Breast epithelium (tissue), 4 donors: ENCODE measurements around the gene CPLANE2. TPM values are rescaled to one million over a fixed set of nuclear protein-coding genes. Genes with fewer than 3 reads are reported as not detected.
A peak's percentile ranks its signal among the peaks of the same experiment; 100 is the strongest.

Experiments used
- DNase-seq, 2 donors: peaks; one replicate each; pipeline ENCODE4 v3.0.0-alpha.2; 2019; ENCODE audit warnings: low spot score in 2 of 2
- H3K27ac ChIP-seq, 2 donors: fragments of 200-600 bp; sonication (generic) in 1 of 2; one replicate each; pipeline ENCODE4 v1.5.1; 2016 to 2019; ENCODE audit warnings: mild to moderate bottlenecking in 1 of 2
- H3K27me3 ChIP-seq, 2 donors: fragments of 200-600 bp; sonication (generic) in 1 of 2; one replicate each; pipeline versions ENCODE4 v1.5.1 to v1.6.0; 2017 to 2019; ENCODE audit warnings: control low read depth in 1 of 2, mild to moderate bottlenecking in 1 of 2
- H3K36me3 ChIP-seq: fragments of 200-600 bp; one replicate; pipeline ENCODE4 v1.5.1; 2019
- H3K4me1 ChIP-seq, 2 donors: fragments of 200-600 bp; sonication (generic); one replicate each; pipeline ENCODE4 v1.5.1; 2016 to 2019; ENCODE audit warnings: control low read depth in 1 of 2
- H3K4me3 ChIP-seq, 3 donors: fragments of 200-600 bp; sonication (generic); 1 replicate in 2 of 3; 2 replicates in 1 of 3; pipeline ENCODE4 v1.5.1; 2016 to 2019; ENCODE audit warnings: mild to moderate bottlenecking in 3 of 3, moderate library complexity in 2 of 3
- H3K9me3 ChIP-seq, 2 donors: fragments of 200-600 bp; sonication (generic) in 1 of 2; one replicate each; pipeline ENCODE4 v1.5.1; 2016 to 2019; ENCODE audit warnings: control low read depth in 1 of 2
- CTCF ChIP-seq, 3 donors: fragments of 450-650 bp; IDR thresholded peaks; one replicate each; pipeline ENCODE4 v1.5.1; 2016 to 2017; ENCODE audit warnings: antibody characterized with exemption in 3 of 3, mild to moderate bottlenecking in 3 of 3, moderate library complexity in 3 of 3
- POLR2A ChIP-seq: fragments of 450-650 bp; IDR thresholded peaks from one replicate; pipeline ENCODE4 v1.6.1; 2016; ENCODE audit warnings: antibody characterized with exemption, mild to moderate bottlenecking, moderate library complexity
- POLR2AphosphoS5 ChIP-seq, 3 donors: sonication (generic); formaldehyde crosslinking; IDR thresholded peaks; one replicate each; pipeline ENCODE4 v1.6.1; 2017; ENCODE audit warnings: antibody characterized with exemption in 3 of 3
- intact Hi-C: fragments of 100-400 bp; cut with DNase I; formaldehyde crosslinking; loops from one replicate; pipeline ENCODE4 v1.15.1; 2023; ENCODE audit warnings: low total_unique reads
- total RNA-seq, 3 donors: library from RNA; depleted of rRNA; stranded (reverse); fragments of >200 nt; gene quantifications; one replicate each; pipeline ENCODE4 v1.1.0, GENCODE V29; 2016

The CPLANE2 gene
- total RNA-seq, 3 donors from 2014 or later, result 4.3 to 9.5 (median 8.2) TPM

- H3K27me3 ChIP-seq, result no peaks in the 10 kb centered on the region
- H3K4me1 ChIP-seq, result peaks cover 0 to 17% of the 10 kb centered on the region in 2 donors
- intact Hi-C loops, result no loop called here
- H3K4me3 ChIP-seq, result peak within 1 kb of the TSS in 2 of 3 donors; percentile 37 to 56
- TF ChIP-seq POLR2AphosphoS5 (IDR thresholded peaks at IDR 0.05) (no peak), POLR2A (no peak), CTCF (IDR thresholded peaks at IDR 0.05) (no peak)
- H3K36me3 ChIP-seq, result no peaks in the 10 kb centered on the region
- DNase-seq, result peak; percentile 75 to 81
- H3K27ac ChIP-seq, result peak within 1 kb of the TSS; percentile 59 to 68
- no peaks in the 10 kb centered on the region for H3K9me3 ChIP-seq
Measured at GRCh38 chr1:16212251-16212961, 24.6 kb downstream of the CPLANE2 start, which contains the start of gene ARHGEF19. Gene ARHGEF19 (minus strand): TSS chr1:16212652. CDS start chr1:16209054, 3,598 bp downstream.

GRCh38 chr1:16211824-16212223 lies 25.2 kb downstream of the CPLANE2 start:
- no peaks in the 10 kb centered on the region for H3K9me3 ChIP-seq
- no peaks in the 10 kb centered on the region for H3K36me3 ChIP-seq
- peak overlapping the region; percentile 59 to 68 for H3K27ac ChIP-seq
- H3K4me1 ChIP-seq, result peaks cover 0 to 17% of the 10 kb centered on the region in 2 donors
- TF ChIP-seq CTCF (IDR thresholded peaks at IDR 0.05), result no peak
- no peak for TF ChIP-seq POLR2AphosphoS5 (IDR thresholded peaks at IDR 0.05)
- TF ChIP-seq POLR2A, result no peak
- intact Hi-C loops, result no loop called here
- peak overlapping the region in 2 of 3 donors; percentile 37 to 56 for H3K4me3 ChIP-seq
- no peak for DNase-seq
- H3K27me3 ChIP-seq, result no peaks in the 10 kb centered on the region

GRCh38 chr1:16210581-16210980 lies 26.4 kb downstream of the CPLANE2 start:
- Histone ChIP-seq H3K27ac (no peak overlapping the region), H3K4me1 (peaks cover 0 to 17% of the 10 kb centered on the region in 2 donors), H3K27me3 (no peaks in the 10 kb centered on the region), H3K4me3 (no peak overlapping the region), H3K36me3 (no peaks in the 10 kb centered on the region), H3K9me3 (no peaks in the 10 kb centered on the region)
- intact Hi-C loops, result no loop called here
- TF ChIP-seq CTCF (IDR thresholded peaks at IDR 0.05) (no peak), POLR2AphosphoS5 (IDR thresholded peaks at IDR 0.05) (no peak)
- no peak for DNase-seq

GRCh38 chr1:16209847-16210407 lies 27.1 kb downstream of the CPLANE2 start:
- intact Hi-C loops, result loop anchor here (5.0 to 10.0 kb wide), 2 partner anchors 675 to 1278 kb away; no protein-coding TSS in a partner anchor
- H3K27ac ChIP-seq, result peak overlapping the region in 1 of 2 donors; percentile 52
- TF ChIP-seq POLR2AphosphoS5 (IDR thresholded peaks at IDR 0.05), result no peak
- TF ChIP-seq CTCF (IDR thresholded peaks at IDR 0.05), result no peak
- TF ChIP-seq POLR2A, result no peak

More at GRCh38 chr1:16209847-16210407, 27.1 kb downstream of the CPLANE2 start:
- no peaks in the 10 kb centered on the region for H3K36me3 ChIP-seq
- H3K9me3 ChIP-seq, result no peaks in the 10 kb centered on the region
- no peak for DNase-seq
- peak overlapping the region in 1 of 3 donors; percentile 20 for H3K4me3 ChIP-seq
- H3K27me3 ChIP-seq, result no peaks in the 10 kb centered on the region
- H3K4me1 ChIP-seq, result peaks cover 0 to 17% of the 10 kb centered on the region in 2 donors
